Pancreas (tissue), 10 donors: ENCODE results near the gene SSH3. TPM values are rescaled to one million over a fixed set of nuclear protein-coding genes. Genes with fewer than 3 reads are reported as not detected.

Experiments
- ATAC-seq, 4 donors: fragments of 200-7000 bp; cut with Tn5 transposase; one replicate each; pipeline versions ENCODE4 v1.8.0 to v1.9.1; 2020; ENCODE audit warnings: mild to moderate bottlenecking in 4 of 4, moderate library complexity in 4 of 4
- DNase-seq, 6 donors: peaks; one replicate each; pipeline ENCODE4 v3.0.0-alpha.2; 2020
- FAIRE-seq: peaks from 2 replicates; lab custom pipeline; 2012; peaks lifted over from hg19 to GRCh38; lab: Jason Lieb, UNC
- H3K27ac ChIP-seq, 4 donors: fragments of 200-600 bp; sonication (generic); 1 replicate in 3 of 4; 2 replicates in 1 of 4; pipeline versions ENCODE4 v1.5.0 to v1.8.0; 2020
- H3K27me3 ChIP-seq, 4 donors: fragments of 200-600 bp; one replicate each; pipeline ENCODE4 v1.8.0; 2021
- H3K36me3 ChIP-seq, 3 donors: fragments of 200-600 bp; sonication (generic) in 1 of 3; one replicate each; pipeline versions ENCODE4 v1.5.0 to v1.8.0; 2020 to 2021
- H3K4me1 ChIP-seq, 3 donors: fragments of 200-600 bp; one replicate each; pipeline ENCODE4 v1.8.0; 2021
- H3K4me3 ChIP-seq, 4 donors: fragments of 200-600 bp; sonication (generic) in 2 of 4; one replicate each; pipeline versions ENCODE4 v1.5.0 to v1.8.0; 2020 to 2021
- H3K9me3 ChIP-seq, 4 donors: fragments of 200-600 bp; one replicate each; pipeline ENCODE4 v1.8.0; 2021
- WGBS, 2 donors: extraction: QIAGEN DNeasy Blood & Tissue Kit; methylation state at CpG; one replicate each; pipeline ENCODE4 v1.1.7; 2013; 5-methylcytosine and 5-hydroxymethylcytosine counted together
- intact Hi-C, 3 donors: fragments of 100-400 bp; cut with DNase I; formaldehyde crosslinking; loops; one replicate each; pipeline versions ENCODE4 v1.11.1 to v1.14.2; 2022
- polyA plus RNA-seq, 2 donors: library from polyadenylated mRNA; stranded (reverse); fragments of 200-250 nt; gene quantifications; one replicate each; pipeline ENCODE4 v1.2.3, GENCODE V29; 2013
- total RNA-seq, 6 donors: library from RNA; stranded (reverse); fragmentation: NEBNext Ultra II Directional in 4 of 6; extraction: Animal tissue kit (Norgen Biotek cat#: 25700) in 4 of 6; gene quantifications; one replicate each; pipeline versions ENCODE4 v1.2.1 to v1.2.4, GENCODE V29; 2021 to 2023
- TF ChIP-seq, protein P1 (sequence below), 4 donors: fragments of 200-600 bp; sonication (generic) in 3 of 4; IDR thresholded peaks; one replicate each; pipeline versions ENCODE4 v1.5.0 to v1.8.0; 2021; ENCODE audit warnings: antibody characterized with exemption in 4 of 4
- donor health status: healthy with polysubstance abuse.
- donor health status: DM: no; HTN: no; CAD: no; lungs with moderate emphysema.
- donor health status: DM: no; HTN: no; CAD: no.
- donor health status: control.
- donor health status: control.
- donor health status: Bipolar disorder and iron deficiency.
- donor health status: DM: yes; HTN: yes; CAD: no.
- donor health status: DM: no; HTN: no; CAD: no.
- donor health status: DM: no; HTN: no; CAD: no.
- donor health status: DM: yes; HTN: yes; CAD: no.

Gene SSH3
- total and polyA plus RNA-seq, 8 donors, result 15.2 to 29.2 (median 23.3) TPM

DNA sequence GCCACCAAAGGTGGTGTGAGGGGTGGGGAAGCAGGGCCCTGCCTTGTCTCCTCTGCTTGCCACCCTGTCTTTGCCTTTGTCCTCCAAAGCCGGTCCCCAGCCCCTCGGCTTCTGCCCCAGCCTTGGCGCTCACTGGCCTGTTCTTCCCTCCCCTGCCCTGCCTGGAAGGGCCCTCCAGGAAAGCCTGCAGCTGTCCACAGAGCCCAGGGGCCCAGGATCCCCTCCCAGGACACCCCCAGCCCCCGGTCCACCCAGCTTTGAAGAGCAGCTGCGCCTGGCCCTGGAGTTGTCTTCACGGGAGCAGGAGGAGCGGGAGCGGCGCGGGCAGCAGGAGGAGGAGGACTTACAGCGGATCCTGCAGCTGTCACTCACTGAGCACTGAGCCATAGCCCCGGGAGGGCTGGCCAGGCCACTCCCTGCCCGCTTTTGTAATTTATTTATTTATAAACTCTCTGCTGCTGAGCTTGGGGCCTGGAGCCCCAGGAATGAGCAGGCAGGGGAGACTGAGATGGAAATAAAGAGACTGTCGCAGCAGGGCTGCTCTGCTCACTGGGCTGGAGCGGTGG, 1.3 kb upstream of the SSH3 start:
- Histone ChIP-seq H3K9me3 (no peaks in the 10 kb centered on the region), H3K27ac (peak overlapping the region; percentile 62 to 78 (median 71)), H3K36me3 (peaks cover 0 to 7% (median 0%) of the 10 kb centered on the region in 3 donors), H3K27me3 (no peaks in the 10 kb centered on the region), H3K4me3 (peak overlapping the region; percentile 75 to 97 (median 92)), H3K4me1 (peaks cover 3 to 11% (median 10%) of the 10 kb centered on the region in 3 donors)
- FAIRE-seq, result no peak
- intact Hi-C loops, result no loop called here
- 27 to 28% methylated on average over 15 of the region's 15 CpGs for WGBS, 2 donors
- peak; percentile 39 to 87 (median 62) for DNase-seq
- TF ChIP-seq, protein P1, sequence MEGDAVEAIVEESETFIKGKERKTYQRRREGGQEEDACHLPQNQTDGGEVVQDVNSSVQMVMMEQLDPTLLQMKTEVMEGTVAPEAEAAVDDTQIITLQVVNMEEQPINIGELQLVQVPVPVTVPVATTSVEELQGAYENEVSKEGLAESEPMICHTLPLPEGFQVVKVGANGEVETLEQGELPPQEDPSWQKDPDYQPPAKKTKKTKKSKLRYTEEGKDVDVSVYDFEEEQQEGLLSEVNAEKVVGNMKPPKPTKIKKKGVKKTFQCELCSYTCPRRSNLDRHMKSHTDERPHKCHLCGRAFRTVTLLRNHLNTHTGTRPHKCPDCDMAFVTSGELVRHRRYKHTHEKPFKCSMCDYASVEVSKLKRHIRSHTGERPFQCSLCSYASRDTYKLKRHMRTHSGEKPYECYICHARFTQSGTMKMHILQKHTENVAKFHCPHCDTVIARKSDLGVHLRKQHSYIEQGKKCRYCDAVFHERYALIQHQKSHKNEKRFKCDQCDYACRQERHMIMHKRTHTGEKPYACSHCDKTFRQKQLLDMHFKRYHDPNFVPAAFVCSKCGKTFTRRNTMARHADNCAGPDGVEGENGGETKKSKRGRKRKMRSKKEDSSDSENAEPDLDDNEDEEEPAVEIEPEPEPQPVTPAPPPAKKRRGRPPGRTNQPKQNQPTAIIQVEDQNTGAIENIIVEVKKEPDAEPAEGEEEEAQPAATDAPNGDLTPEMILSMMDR (IDR thresholded peaks at IDR 0.05), result no peak
- ATAC-seq, result peak; percentile 44 to 63 (median 56)

DNA sequence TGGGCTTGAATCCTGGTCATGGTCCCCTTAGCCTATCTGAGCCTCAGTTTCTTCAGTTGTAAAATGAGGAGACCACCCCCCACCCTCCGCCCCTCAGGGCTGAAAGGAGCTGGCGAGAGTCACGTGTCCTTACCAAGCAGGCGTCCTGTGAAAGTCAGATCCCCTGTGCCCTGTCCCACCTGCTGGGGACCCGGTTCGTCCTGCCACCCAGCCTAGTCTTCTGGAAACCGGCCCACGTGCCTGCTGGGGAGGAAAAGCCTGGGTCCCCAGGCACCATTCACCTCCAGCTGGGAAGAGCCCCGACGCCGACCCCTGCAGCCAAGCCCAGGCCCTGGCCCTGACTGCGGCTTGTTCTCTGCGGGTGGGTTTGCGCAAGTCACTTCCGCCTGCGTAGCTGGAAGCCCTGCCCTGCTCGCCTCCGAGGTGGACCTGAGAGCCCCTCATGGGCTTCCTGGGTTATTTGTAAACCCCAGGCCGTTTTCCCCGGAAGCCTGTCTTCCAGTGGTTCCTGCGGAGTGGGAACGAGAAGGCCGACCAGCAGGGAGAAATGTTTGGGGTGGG, 679 bp upstream of the SSH3 start:
- intact Hi-C loops, result no loop called here
- FAIRE-seq (no peak), DNase-seq (peak in 5 of 6 donors; percentile 50 to 76 (median 63)), ATAC-seq (peak; percentile 45 to 64 (median 48))
- peak overlapping the region; percentile 75 to 97 (median 92) for H3K4me3 ChIP-seq
- peaks cover 3 to 11% (median 10%) of the 10 kb centered on the region in 3 donors for H3K4me1 ChIP-seq
- peaks cover 0 to 7% (median 0%) of the 10 kb centered on the region in 3 donors for H3K36me3 ChIP-seq
- H3K27me3 ChIP-seq, result no peaks in the 10 kb centered on the region
- TF ChIP-seq, protein P1 (IDR thresholded peaks at IDR 0.05), result no peak
- peak overlapping the region; percentile 62 to 78 (median 71) for H3K27ac ChIP-seq
- no peaks in the 10 kb centered on the region for H3K9me3 ChIP-seq
- 8% methylated on average over 23 of the region's 23 CpGs for WGBS, 2 donors

DNA sequence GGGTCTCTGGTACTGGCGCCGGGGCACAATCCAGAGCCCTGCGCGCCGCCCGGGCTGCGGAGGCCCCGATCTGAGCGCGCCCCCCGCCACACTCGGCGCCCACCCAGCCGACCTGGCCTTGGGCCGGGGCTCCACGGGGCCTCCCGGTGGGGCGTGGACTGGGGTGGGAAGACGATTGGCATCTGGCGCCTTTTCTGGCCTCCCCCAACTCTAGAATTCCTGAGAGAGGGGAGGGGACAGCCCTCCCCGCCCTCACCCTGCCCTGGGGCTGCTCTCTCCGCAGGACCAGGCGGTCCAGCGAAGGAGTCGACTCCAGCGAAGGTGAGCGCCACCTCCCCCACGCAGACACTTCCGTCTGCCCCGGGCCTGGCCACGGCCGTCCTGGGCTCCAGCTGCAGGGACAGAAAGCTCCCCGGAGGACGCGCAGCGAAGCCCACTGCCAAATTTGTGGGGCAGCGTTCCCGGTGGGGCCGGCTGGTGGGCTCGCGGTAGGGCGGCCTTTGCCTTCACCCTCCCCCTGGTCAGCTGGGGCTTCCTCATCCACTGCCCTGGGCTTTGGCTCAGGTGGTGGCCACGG, 593 bp downstream of the SSH3 start:
- Histone ChIP-seq H3K36me3 (peaks cover 0 to 13% (median 0%) of the 10 kb centered on the region in 3 donors), H3K27ac (peak overlapping the region; percentile 62 to 78 (median 71)), H3K9me3 (no peaks in the 10 kb centered on the region), H3K4me3 (peak overlapping the region; percentile 75 to 97 (median 92)), H3K4me1 (peaks cover 3 to 11% (median 10%) of the 10 kb centered on the region in 3 donors), H3K27me3 (no peaks in the 10 kb centered on the region)
- intact Hi-C loops, result no loop called here
- FAIRE-seq (no peak), DNase-seq (peak; percentile 41 to 83 (median 57)), ATAC-seq (peak; percentile 28 to 53 (median 44))
- TF ChIP-seq, protein P1 (IDR thresholded peaks at IDR 0.05), result no peak
- 1 to 2% methylated on average over 40 to 42 of the region's 43 CpGs for WGBS, 2 donors

DNA sequence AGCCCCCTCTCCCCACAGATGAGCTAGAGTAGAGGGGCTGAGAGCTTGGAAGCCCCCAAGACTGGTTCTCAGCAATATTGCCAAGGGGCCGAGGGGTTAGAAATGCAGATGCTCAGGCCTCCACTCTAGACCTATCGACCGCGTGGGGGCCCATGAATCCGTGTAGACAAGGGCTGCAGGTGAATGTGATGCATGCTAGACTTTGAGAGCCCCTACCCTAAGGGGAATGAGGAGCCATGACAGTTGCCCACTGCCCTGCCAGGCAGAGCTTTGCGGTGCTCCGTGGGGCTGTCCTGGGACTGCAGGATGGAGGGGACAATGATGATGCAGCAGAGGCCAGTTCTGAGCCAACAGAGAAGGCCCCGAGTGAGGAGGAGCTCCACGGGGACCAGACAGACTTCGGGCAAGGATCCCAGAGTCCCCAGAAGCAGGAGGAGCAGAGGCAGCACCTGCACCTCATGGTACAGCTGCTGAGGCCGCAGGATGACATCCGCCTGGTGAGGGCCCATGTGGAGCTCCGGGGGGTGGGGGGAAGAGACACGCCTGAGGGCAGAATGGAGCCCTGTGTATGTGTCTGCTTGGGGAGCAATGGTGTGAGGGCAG, 1.3 kb downstream of the SSH3 start:
- H3K36me3 ChIP-seq, result peaks cover 0 to 19% (median 0%) of the 10 kb centered on the region in 3 donors
- H3K27ac ChIP-seq, result no peak overlapping the region
- TF ChIP-seq, protein P1 (IDR thresholded peaks at IDR 0.05), result no peak
- 76 to 80% methylated on average over 14 of the region's 14 CpGs for WGBS, 2 donors
- peak overlapping the region in 3 of 4 donors; percentile 87 to 97 (median 96) for H3K4me3 ChIP-seq
- no peak for FAIRE-seq
- DNase-seq, result peak in 3 of 6 donors; percentile 6 to 35 (median 19)
- no peak for ATAC-seq
- intact Hi-C loops, result no loop called here
- H3K9me3 ChIP-seq, result no peaks in the 10 kb centered on the region
- peaks cover 3 to 11% (median 10%) of the 10 kb centered on the region in 3 donors for H3K4me1 ChIP-seq
- no peaks in the 10 kb centered on the region for H3K27me3 ChIP-seq
